Lower leg skin (tissue), 4 donors: ENCODE data around the gene SNX14. TPM values are rescaled to one million over a fixed set of nuclear protein-coding genes. Genes with fewer than 3 reads are reported as not detected.

ENCODE experiments used
- DNase-seq, 2 donors: peaks; one replicate each; pipeline ENCODE4 v3.0.0-alpha.2; 2019; ENCODE audit warnings: low spot score in 2 of 2
- H3K4me3 ChIP-seq: fragments of 200-600 bp; sonication (generic); 2 replicates; pipeline ENCODE4 v1.5.1; 2017; ENCODE audit warnings: mild to moderate bottlenecking, low read depth; ENCODE audit not compliant: poor library complexity, severe bottlenecking
- POLR2A ChIP-seq, 2 donors: fragments of 450-650 bp; IDR thresholded peaks; one replicate each; pipeline ENCODE4 v1.6.1; 2016 to 2017; ENCODE audit warnings: antibody characterized with exemption in 2 of 2, mild to moderate bottlenecking in 1 of 2, moderate library complexity in 1 of 2
- WGBS, 2 donors: methylation state at CpG; one replicate each; pipeline ENCODE4 v1.1.5; 2018; 5-methylcytosine and 5-hydroxymethylcytosine counted together
- intact Hi-C: fragments of 100-400 bp; cut with DNase I; formaldehyde crosslinking; loops from one replicate; pipeline ENCODE4 v1.15.0; 2023; ENCODE audit warnings: low total_unique reads
- total RNA-seq, 4 donors: library from RNA; depleted of rRNA; stranded (reverse); fragments of >200 nt; gene quantifications; one replicate each; pipeline ENCODE4 v1.1.0, GENCODE V29; 2016
- TF ChIP-seq, protein P1 (sequence below), 3 donors: fragments of 450-650 bp; IDR thresholded peaks; one replicate each; pipeline ENCODE4 v1.5.1; 2016; ENCODE audit warnings: antibody characterized with exemption in 3 of 3, mild to moderate bottlenecking in 3 of 3, moderate library complexity in 2 of 3

Gene SNX14
- total RNA-seq, 4 donors from 2014 or later, result 38.3 to 75.3 (median 56.6) TPM

DNA sequence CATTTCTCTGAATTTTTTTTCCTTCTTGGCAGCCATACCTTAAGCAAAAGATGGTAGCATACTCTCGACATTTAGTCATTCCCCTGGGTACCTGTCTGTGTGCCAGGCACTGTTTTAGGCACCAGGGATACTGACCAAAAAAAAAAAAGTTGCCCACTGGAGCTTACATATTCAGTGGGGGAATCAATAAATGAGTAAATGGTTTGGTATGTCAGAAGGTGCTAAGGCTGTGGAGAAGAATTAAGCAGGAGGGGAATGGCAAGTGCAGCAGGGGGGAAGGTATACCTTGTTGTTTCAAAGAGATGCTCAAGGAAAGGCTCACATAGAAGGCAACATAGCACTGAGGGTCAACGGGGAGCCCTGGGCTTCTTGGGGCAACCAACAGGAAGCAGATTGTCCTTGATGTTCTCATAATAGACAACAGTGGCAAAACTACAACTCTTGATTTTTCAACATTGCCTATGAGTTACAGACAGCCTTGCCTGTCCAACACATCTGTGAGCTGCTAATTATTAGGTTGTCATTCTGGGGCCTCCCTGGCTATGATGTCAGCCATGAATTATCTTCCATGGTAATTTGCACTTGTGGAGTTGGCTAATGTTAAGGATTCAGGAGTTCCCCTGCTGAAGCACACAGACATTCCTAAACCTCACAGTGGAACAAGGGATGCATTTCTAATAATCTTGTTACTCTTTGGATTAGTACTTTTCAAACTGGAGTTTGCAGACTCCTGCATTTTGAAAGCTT lies 124.2 kb downstream of the SNX14 start:
- H3K4me3 ChIP-seq, result no peak overlapping the region
- intact Hi-C loops, result no loop called here
- no peak for DNase-seq
- no peak for TF ChIP-seq POLR2A (IDR thresholded peaks at IDR 0.05)
- TF ChIP-seq, protein P1, sequence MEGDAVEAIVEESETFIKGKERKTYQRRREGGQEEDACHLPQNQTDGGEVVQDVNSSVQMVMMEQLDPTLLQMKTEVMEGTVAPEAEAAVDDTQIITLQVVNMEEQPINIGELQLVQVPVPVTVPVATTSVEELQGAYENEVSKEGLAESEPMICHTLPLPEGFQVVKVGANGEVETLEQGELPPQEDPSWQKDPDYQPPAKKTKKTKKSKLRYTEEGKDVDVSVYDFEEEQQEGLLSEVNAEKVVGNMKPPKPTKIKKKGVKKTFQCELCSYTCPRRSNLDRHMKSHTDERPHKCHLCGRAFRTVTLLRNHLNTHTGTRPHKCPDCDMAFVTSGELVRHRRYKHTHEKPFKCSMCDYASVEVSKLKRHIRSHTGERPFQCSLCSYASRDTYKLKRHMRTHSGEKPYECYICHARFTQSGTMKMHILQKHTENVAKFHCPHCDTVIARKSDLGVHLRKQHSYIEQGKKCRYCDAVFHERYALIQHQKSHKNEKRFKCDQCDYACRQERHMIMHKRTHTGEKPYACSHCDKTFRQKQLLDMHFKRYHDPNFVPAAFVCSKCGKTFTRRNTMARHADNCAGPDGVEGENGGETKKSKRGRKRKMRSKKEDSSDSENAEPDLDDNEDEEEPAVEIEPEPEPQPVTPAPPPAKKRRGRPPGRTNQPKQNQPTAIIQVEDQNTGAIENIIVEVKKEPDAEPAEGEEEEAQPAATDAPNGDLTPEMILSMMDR (IDR thresholded peaks at IDR 0.05), result no peak
- 60 to 63% methylated on average over 2 of the region's 2 CpGs for WGBS, 2 donors

- intact Hi-C loops, result no loop called here
- no peak for DNase-seq
- TF ChIP-seq POLR2A (IDR thresholded peaks at IDR 0.05), result no peak
- TF ChIP-seq, protein P1 (IDR thresholded peaks at IDR 0.05), result no peak
These were observed 125.3 kb downstream of the SNX14 start for GRCh38 chr6:85468326-85468725.

DNA sequence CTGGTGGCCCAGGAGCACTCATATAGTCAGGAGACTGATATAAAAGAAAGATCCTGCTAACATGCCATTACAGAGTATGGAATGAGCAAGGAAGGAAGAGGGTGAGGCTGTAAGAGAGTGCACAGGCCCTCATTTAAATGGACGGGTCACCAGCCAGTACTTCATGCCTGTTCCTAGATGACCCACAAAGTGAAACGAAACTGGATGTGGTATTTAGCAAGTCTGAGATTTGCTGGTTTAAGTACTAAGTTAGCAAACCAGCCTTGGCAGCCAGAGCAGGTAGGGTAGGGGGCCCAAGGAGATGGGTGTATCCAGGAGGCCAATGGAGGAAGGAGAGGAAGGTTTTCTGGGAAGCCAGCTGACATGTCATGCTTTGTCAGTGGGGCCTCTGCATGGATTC lies 127.9 kb downstream of the SNX14 start:
- intact Hi-C loops, result no loop called here
- TF ChIP-seq, protein P1 (IDR thresholded peaks at IDR 0.05), result no peak
- no peak for TF ChIP-seq POLR2A (IDR thresholded peaks at IDR 0.05)
- no peak for DNase-seq
- 74 to 83% methylated on average over 2 of the region's 2 CpGs for WGBS, 2 donors
- no peak overlapping the region for H3K4me3 ChIP-seq

More at GRCh38 chr6:85468326-85468725, 125.3 kb downstream of the SNX14 start:
- no peak overlapping the region for H3K4me3 ChIP-seq

DNA sequence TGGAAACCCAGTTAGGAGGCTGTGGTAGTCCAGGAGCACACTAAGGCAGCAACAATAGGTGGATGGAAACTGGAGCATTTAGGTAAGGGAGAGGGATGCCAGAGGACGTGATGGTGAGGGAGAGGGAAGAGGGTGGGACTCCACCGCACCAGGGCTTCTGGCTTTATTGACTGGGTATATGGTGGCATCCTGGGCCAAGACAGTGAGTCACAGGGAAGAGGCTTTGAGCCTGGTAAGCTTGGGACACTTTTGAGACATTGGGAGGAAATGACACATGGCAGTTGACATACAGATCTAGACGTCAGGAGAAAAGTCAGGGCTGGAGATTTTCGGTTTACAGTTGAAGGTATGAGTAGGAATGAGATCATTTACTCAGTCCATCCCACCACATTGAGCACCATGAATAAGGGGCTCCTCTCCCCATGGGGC lies 128.9 kb downstream of the SNX14 start:
- H3K4me3 ChIP-seq, result no peak overlapping the region
- DNase-seq, result no peak
- WGBS, 2 donors, result 40 to 55% methylated on average over 4 of the region's 4 CpGs
- intact Hi-C loops, result no loop called here
- no peak for TF ChIP-seq POLR2A (IDR thresholded peaks at IDR 0.05)
- TF ChIP-seq, protein P1 (IDR thresholded peaks at IDR 0.05), result no peak

GRCh38 chr6:85464260-85464644 lies 129.4 kb downstream of the SNX14 start:
- no peak for TF ChIP-seq POLR2A (IDR thresholded peaks at IDR 0.05)
- TF ChIP-seq, protein P1 (IDR thresholded peaks at IDR 0.05), result no peak
- H3K4me3 ChIP-seq, result no peak overlapping the region
- WGBS, 2 donors, result 28 to 31% methylated on average over 4 of the region's 4 CpGs
- intact Hi-C loops, result no loop called here
- DNase-seq, result no peak
